Measurements from ENCODE around the gene PACS1. TPM values are rescaled to one million over a fixed set of nuclear protein-coding genes. Genes with fewer than 3 reads are reported as not detected.

Gene PACS1
- total RNA-seq, 1 experiment from 2014 or later: 41.1 TPM

- DNase-seq (ENCODE audit: low read depth, low spot score): no peak
- no TSS peak for BruUV-seq (replicated peaks)
- no peaks in the 10 kb centered on the region for H3K79me2 ChIP-seq (ENCODE audit: insufficient read depth, low read length)
- RAD21 ChIA-PET (ENCODE audit: low non-redundant PET in 1 of 2, low total read pairs in 2 of 2, uncharacterized antibody in 2 of 2, unreplicated experiment in 2 of 2): no interaction called here
- H3K4me1 ChIP-seq (ENCODE audit: control insufficient read depth in 1 of 2, insufficient read depth in 2 of 2, low read length in 2 of 2): no peaks in the 10 kb centered on the region
- no peaks in the 10 kb centered on the region for H3K27me3 ChIP-seq (ENCODE audit: insufficient read depth, low read length)
- H3K4me3 ChIP-seq (replicated peaks in 1 of 2; ENCODE audit: low read depth in 1 of 2, low read length in 2 of 2): no peak overlapping the region
- CTCF ChIA-PET: interaction anchor here (1.5 to 1.6 kb wide), 2 partner anchors 17 to 25 kb away, joined by 3 to 4 read pairs; no protein-coding TSS in a partner anchor
- no peak overlapping the region for H3K27ac ChIP-seq (ENCODE audit: low read depth, low read length)
- H2AFZ ChIP-seq (ENCODE audit: low read depth, low read length, poor library complexity, severe bottlenecking): no peak overlapping the region
- H4K20me1 ChIP-seq (ENCODE audit: insufficient read depth): no peaks in the 10 kb centered on the region
- H3K9ac ChIP-seq (ENCODE audit: low read length): no peak overlapping the region
- no peaks in the 10 kb centered on the region for H3K9me3 ChIP-seq (ENCODE audit: control insufficient read depth in 1 of 2, insufficient read depth in 1 of 2, low read depth in 1 of 2, low read length in 2 of 2)
- no peaks in the 10 kb centered on the region for H3K36me3 ChIP-seq (ENCODE audit: control insufficient read depth in 1 of 2, insufficient read depth in 2 of 2, low read length in 2 of 2)
- no peak overlapping the region for H3K4me2 ChIP-seq (ENCODE audit: low read length)
- no peak for ATAC-seq
- intact Hi-C loops (cut with micrococcal nuclease): no loop called here
- no peaks in the 10 kb centered on the region for H3K9me2 ChIP-seq (ENCODE audit: insufficient read depth)
- POLR2A ChIA-PET: no interaction called here
- no peak for TF ChIP-seq CTCF (IDR thresholded peaks at IDR 0.05 in 2 of 3, conservative IDR thresholded peaks at IDR 0.05 in 1 of 3; ENCODE audit: borderline replicate concordance in 1 of 3, insufficient read depth in 1 of 3, low read depth in 2 of 3, low read length in 2 of 3)
- TF ChIP-seq SIN3A (IDR thresholded peaks at IDR 0.05; ENCODE audit: low read depth): no peak
- TF ChIP-seq EGR1 (IDR thresholded peaks at IDR 0.05; ENCODE audit: low read depth): no peak
- TF ChIP-seq EZH2 (IDR thresholded peaks at IDR 0.05): no peak
- no peak for TF ChIP-seq YY1 (IDR thresholded peaks at IDR 0.05; ENCODE audit: extremely low read depth, insufficient replicate concordance, low read depth, low read length)
- TF ChIP-seq REST (IDR thresholded peaks at IDR 0.05; ENCODE audit: low read depth): no peak
- TF ChIP-seq CBX3 (IDR thresholded peaks at IDR 0.05; ENCODE audit: low read depth): no peak
- TF ChIP-seq FOSL1 (IDR thresholded peaks at IDR 0.05; ENCODE audit: low read depth): no peak
- TF ChIP-seq SRF (IDR thresholded peaks at IDR 0.05; ENCODE audit: low read depth): no peak
- no peak for TF ChIP-seq SP1 (IDR thresholded peaks at IDR 0.05; ENCODE audit: low read depth)
- no peak for TF ChIP-seq EZH2phosphoT487 (IDR thresholded peaks at IDR 0.05; ENCODE audit: borderline replicate concordance)
- TF ChIP-seq JUND (IDR thresholded peaks at IDR 0.05): no peak
- TF ChIP-seq ZNF274 (IDR thresholded peaks at IDR 0.05; ENCODE audit: low read depth, low read length): no peak
- no peak for TF ChIP-seq ZBTB33 (IDR thresholded peaks at IDR 0.05; ENCODE audit: extremely low read depth, insufficient replicate concordance, low read length)
- TF ChIP-seq ATF3 (IDR thresholded peaks at IDR 0.05): no peak
- TF ChIP-seq TCF7L2 (IDR thresholded peaks at IDR 0.05; ENCODE audit: borderline replicate concordance, extremely low read depth, insufficient read depth, insufficient read length): no peak
These were observed 177.2 kb downstream of the PACS1 start for GRCh38 chr11:66247295-66247694.

Measured in HCT116 (cell line).